Putamen (tissue), 1 donor: ENCODE data around the gene GPBAR1.
A peak's percentile ranks its signal among the peaks of the same experiment; 100 is the strongest.
"Not testable (repeated sequence)": the region's sequence is repeated elsewhere in the genome, so short reads cannot be mapped to it uniquely, and the experiment has no call there.

ENCODE experiments used
- DNase-seq: peaks from one replicate; pipeline ENCODE4 v3.0.0-alpha.2; 2016; ENCODE audit warnings: low spot score

Gene GPBAR1

GRCh38 chr2:218269900-218270720 lies 9.3 kb downstream of the GPBAR1 start, which contains the start of the genes AAMP and PNKD:
AAMP (minus strand) TSS chr2:218270137; CDS start chr2:218270086, 51 bp downstream.
PNKD (plus strand) TSS chr2:218270519; CDS start chr2:218270536, 17 bp downstream.
- peak; percentile 100 for DNase-seq

- DNase-seq = no peak
Observed at GRCh38 chr2:218270721-218271486, 10.1 kb downstream of the GPBAR1 start.

GRCh38 chr2:218271487-218271797 lies 10.6 kb downstream of the GPBAR1 start:
- DNase-seq = no peak

- DNase-seq = no peak
Observed at GRCh38 chr2:218271865-218272530, 11.2 kb downstream of the GPBAR1 start.

- DNase-seq = peak; percentile 78
Observed at GRCh38 chr2:218272531-218273212, 11.9 kb downstream of the GPBAR1 start.

- not testable (repeated sequence) for DNase-seq
Observed at GRCh38 chr2:218273214-218273907, 12.5 kb downstream of the GPBAR1 start.

- DNase-seq = no peak
Observed at GRCh38 chr2:218273908-218274249, 13.1 kb downstream of the GPBAR1 start.

GRCh38 chr2:218274586-218274985 lies 13.8 kb downstream of the GPBAR1 start:
- DNase-seq = no peak

- DNase-seq = no peak
Observed at GRCh38 chr2:218275371-218276072, 14.7 kb downstream of the GPBAR1 start.

GRCh38 chr2:218276986-218277755 lies 16.4 kb downstream of the GPBAR1 start:
- no peak for DNase-seq

GRCh38 chr2:218277921-218278320 lies 17.1 kb downstream of the GPBAR1 start:
- DNase-seq = no peak

- DNase-seq = no peak
Observed at GRCh38 chr2:218278531-218279360, 17.9 kb downstream of the GPBAR1 start.

GRCh38 chr2:218280260-218280870 lies 19.6 kb downstream of the GPBAR1 start:
- no peak for DNase-seq

GRCh38 chr2:218281449-218281848 lies 20.6 kb downstream of the GPBAR1 start:
- no peak for DNase-seq

GRCh38 chr2:218282173-218282991 lies 21.6 kb downstream of the GPBAR1 start:
- peak; percentile 60 for DNase-seq

- DNase-seq = no peak
Observed at GRCh38 chr2:218284106-218284811, 23.4 kb downstream of the GPBAR1 start.

GRCh38 chr2:218285604-218286003 lies 24.8 kb downstream of the GPBAR1 start:
- peak; percentile 62 for DNase-seq
